Coronary artery (tissue), 2 donors: Measurements from ENCODE around the gene FADS6.
"Not testable (repeated sequence)": the region's sequence is repeated elsewhere in the genome, so short reads cannot be mapped to it uniquely, and the experiment has no call there.

Experiments used
- DNase-seq: peaks from one replicate; pipeline ENCODE4 v3.0.0-alpha.2; 2017; ENCODE audit warnings: low spot score
- H3K27ac ChIP-seq, 2 donors: fragments of 200-600 bp; sonication (generic); one replicate each; pipeline ENCODE4 v1.5.1; 2016 to 2019
- H3K4me3 ChIP-seq: fragments of 200-600 bp; sonication (generic); 2 replicates; pipeline ENCODE4 v1.5.1; 2016; ENCODE audit warnings: mild to moderate bottlenecking, moderate library complexity
- CTCF ChIP-seq: fragments of 200-600 bp; sonication (generic); IDR thresholded peaks from one replicate; pipeline ENCODE4 v1.5.1; 2019; ENCODE audit warnings: antibody characterized with exemption

FADS6 gene

GRCh38 chr17:74920642-74921025 lies 27.2 kb upstream of the FADS6 start:
- no peak for TF ChIP-seq CTCF
- Histone ChIP-seq H3K27ac (no peak overlapping the region), H3K4me3 (no peak overlapping the region)
- DNase-seq = no peak

GRCh38 chr17:74920306-74920620 lies 26.8 kb upstream of the FADS6 start:
- Histone ChIP-seq H3K27ac (no peak overlapping the region), H3K4me3 (no peak overlapping the region)
- no peak for TF ChIP-seq CTCF
- no peak for DNase-seq

- no peak overlapping the region for H3K27ac ChIP-seq
- no peak for TF ChIP-seq CTCF
- no peak for DNase-seq
- H3K4me3 ChIP-seq = no peak overlapping the region
These were observed 26.2 kb upstream of the FADS6 start for GRCh38 chr17:74919440-74920305.

- no peak overlapping the region for H3K4me3 ChIP-seq
- no peak for TF ChIP-seq CTCF
- H3K27ac ChIP-seq = no peak overlapping the region
- DNase-seq = no peak
These were observed 25.5 kb upstream of the FADS6 start for GRCh38 chr17:74918906-74919305.

GRCh38 chr17:74917430-74917829 lies 24.0 kb upstream of the FADS6 start:
- Histone ChIP-seq H3K27ac (no peak overlapping the region), H3K4me3 (no peak overlapping the region)
- TF ChIP-seq CTCF = no peak
- no peak for DNase-seq

- DNase-seq = no peak
- Histone ChIP-seq H3K27ac (no peak overlapping the region), H3K4me3 (no peak overlapping the region)
- TF ChIP-seq CTCF = no peak
These were observed 23.4 kb upstream of the FADS6 start for GRCh38 chr17:74916851-74917199.

- Histone ChIP-seq H3K4me3 (no peak overlapping the region), H3K27ac (no peak overlapping the region)
- no peak for TF ChIP-seq CTCF
- DNase-seq = no peak
These were observed 22.9 kb upstream of the FADS6 start for GRCh38 chr17:74916136-74916850.

- DNase-seq, H3K27ac ChIP-seq, H3K4me3 ChIP-seq: not testable (repeated sequence)
These were observed 18.0 kb upstream of the FADS6 start for GRCh38 chr17:74911423-74911822.

- DNase-seq, H3K4me3 ChIP-seq, H3K27ac ChIP-seq: not testable (repeated sequence)
These were observed 15.7 kb upstream of the FADS6 start for GRCh38 chr17:74909097-74909496.
